GM12878 (cell line): Measurements from ENCODE around the gene KIRREL3. TPM values are rescaled to one million over a fixed set of nuclear protein-coding genes. Genes with fewer than 3 reads are reported as not detected.

Experiments
- ATAC-seq: fragments of 200-7000 bp; cut with Tn5 transposase; 3 replicates; pipeline ENCODE4 v1.9.1; 2020; ENCODE audit warnings: mild to moderate bottlenecking, moderate library complexity
- BruUV-seq: library from RNA; stranded (reverse); fragments of 400-500 nt; replicated peaks from 2 replicates; lab custom pipeline; 2021; lab: Mats Ljungman, UMichigan
- CTCF ChIA-PET: fragments of 300-600 bp; sonication (Branson Sonifier 250); formaldehyde crosslinking; extraction: SDS; loops from one replicate; lab custom pipeline; 2021; ENCODE audit warnings: inconsistent platforms; lab: Yijun Ruan, JAX
- POLR2A ChIA-PET: fragments of 350-600 bp; formaldehyde crosslinking; extraction: SDS; loops from one replicate; lab custom pipeline; 2021; ENCODE audit warnings: inconsistent platforms; lab: Charles Lee
- RAD21 ChIA-PET: fragments of 300-600 bp; sonication (Branson Sonifier 250); formaldehyde crosslinking; loops from one replicate; lab custom pipeline; 2023; ENCODE audit warnings: antibody characterized with exemption; ENCODE audit not compliant: unreplicated experiment; lab: Charles Lee
- SMC1A ChIA-PET: fragments of 300-600 bp; sonication (Branson Sonifier 250); formaldehyde crosslinking; loops from one replicate; lab custom pipeline; 2023; ENCODE audit not compliant: unreplicated experiment, uncharacterized antibody; lab: Charles Lee
- DNase-seq: peaks from one replicate; pipeline ENCODE4 v3.0.0-alpha.2; 2011; ENCODE audit warnings: low read depth, low spot score
- FAIRE-seq: peaks from 3 replicates; lab custom pipeline; 2011; peaks lifted over from hg19 to GRCh38; lab: Jason Lieb, UNC
- H2AFZ ChIP-seq: 2 replicates; pipeline ENCODE4 v1.6.0; 2011; ENCODE audit warnings: low read depth, low read length, control low read depth; ENCODE audit not compliant: control insufficient read depth
- H3K27ac ChIP-seq: 2 replicates; pipeline ENCODE4 v1.5.1; 2011; ENCODE audit warnings: control low read depth; ENCODE audit not compliant: control insufficient read depth, insufficient read depth
- H3K27me3 ChIP-seq, 2 experiments: replicated peaks in 1 of 2; 2 replicates each; pipeline versions ENCODE4 v1.6.0 to v1.6.1; 2011; ENCODE audit warnings: low read length in 1 of 2; ENCODE audit not compliant: control insufficient read depth in 2 of 2, insufficient read depth in 2 of 2
- H3K36me3 ChIP-seq, 2 experiments: 2 replicates each; pipeline ENCODE4 v1.5.1; 2011; ENCODE audit warnings: low read length in 1 of 2; ENCODE audit not compliant: control insufficient read depth in 2 of 2, insufficient read depth in 2 of 2
- H3K4me1 ChIP-seq: 2 replicates; pipeline ENCODE4 v1.6.1; 2011; ENCODE audit warnings: mild to moderate bottlenecking, low read length, moderate library complexity, mixed read lengths; ENCODE audit not compliant: control insufficient read depth, insufficient read depth
- H3K4me2 ChIP-seq: 2 replicates; pipeline ENCODE4 v1.6.0; 2011; ENCODE audit warnings: control low read depth; ENCODE audit not compliant: control insufficient read depth, insufficient read depth
- H3K4me3 ChIP-seq: fragments of 200-600 bp; sonication (generic); 2 replicates; pipeline ENCODE4 v1.5.1; 2016
- H3K79me2 ChIP-seq: 2 replicates; pipeline ENCODE4 v1.6.0; 2011; ENCODE audit warnings: low read length; ENCODE audit not compliant: control insufficient read depth, insufficient read depth
- H3K9ac ChIP-seq: 2 replicates; pipeline ENCODE4 v1.8.0; 2011; ENCODE audit warnings: low read length, control low read depth, mixed read lengths; ENCODE audit not compliant: control insufficient read depth, insufficient read depth
- H3K9me3 ChIP-seq: replicated peaks from 3 replicates; pipeline ENCODE4 v1.5.1; 2011; ENCODE audit warnings: mild to moderate bottlenecking, low read length; ENCODE audit not compliant: control insufficient read depth, insufficient read depth
- H4K20me1 ChIP-seq: 2 replicates; pipeline ENCODE4 v1.6.0; 2011; ENCODE audit not compliant: control insufficient read depth, insufficient read depth
- ATF7 ChIP-seq: fragments of 450-650 bp; IDR thresholded peaks from 2 replicates; pipeline ENCODE4 v1.6.1; 2016; ENCODE audit warnings: low read depth, mild to moderate bottlenecking
- BCL11A ChIP-seq: IDR thresholded peaks from 2 replicates; pipeline ENCODE4 v1.6.1; 2011; ENCODE audit warnings: low read depth, low read length
- CEBPB ChIP-seq, 2 experiments: fragments of 150-350 bp in 1 of 2; IDR thresholded peaks; 2 replicates each; pipeline ENCODE4 v1.6.1; 2012 to 2014; ENCODE audit warnings: low read depth in 2 of 2, low read length in 2 of 2, borderline replicate concordance in 1 of 2, inconsistent platforms in 1 of 2
- GATAD2B ChIP-seq: fragments of 450-650 bp; conservative IDR thresholded peaks from 2 replicates; pipeline ENCODE4 v1.6.1; 2017; ENCODE audit warnings: low read depth, mild to moderate bottlenecking, moderate library complexity
- HDAC2 ChIP-seq: fragments of 200-600 bp; sonication (generic); IDR thresholded peaks from 2 replicates; pipeline ENCODE4 v1.6.1; 2017
- POLR2AphosphoS2 ChIP-seq: IDR thresholded peaks from 2 replicates; pipeline ENCODE4 v1.6.1; 2011; ENCODE audit warnings: low read depth, mild to moderate bottlenecking, low read length, improper control_type of control experiment, moderate library complexity
- RB1 ChIP-seq: fragments of 450-650 bp; formaldehyde crosslinking; IDR thresholded peaks from 2 replicates; pipeline ENCODE4 v1.6.1; 2017; ENCODE audit warnings: mild to moderate bottlenecking, borderline replicate concordance
- RUNX3 ChIP-seq: IDR thresholded peaks from 2 replicates; pipeline ENCODE4 v1.6.1; 2012; ENCODE audit warnings: low read length, inconsistent platforms
- WGBS: methylation state at CpG from one replicate; pipeline ENCODE4 v1.1.6; 2016; ENCODE audit warnings: low lambda C conversion rate; ENCODE audit not compliant: insufficient replicate concordance, insufficient coverage; ENCODE audit errors: missing lambda C conversion rate; 5-methylcytosine and 5-hydroxymethylcytosine counted together
- in situ Hi-C: fragments of 300-500 bp; cut with MboI; formaldehyde crosslinking; loops from 9 replicates; pipeline ENCODE4 v1.14.3; 2018; ENCODE audit warnings: mixed read lengths
- intact Hi-C: fragments of 100-400 bp; cut with micrococcal nuclease; formaldehyde crosslinking; loops from one replicate; pipeline ENCODE4 v1.14.2; 2022; ENCODE audit not compliant: unreplicated experiment
- polyA plus RNA-seq, 11 experiments: library from polyadenylated mRNA; depleted of rRNA in 4 of 11; unstranded in 6 of 11; stranded (reverse) in 5 of 11; fragments of >200 nt; fragmentation: Nextera tagmentation in 4 of 11; fragmentation: Illumina TruSeq in 1 of 11; extraction: Ambion mirVana in 4 of 11; extraction: Trizol in 1 of 11; gene quantifications; 1 replicate in 1 of 11; 2 replicates in 10 of 11; pipeline versions ENCODE4 v1.2.1 to v1.2.3, GENCODE V29; 2011 to 2016; ENCODE audit warnings: inconsistent platforms in 2 of 11, missing spikeins in 2 of 11, low read depth in 1 of 11
- total RNA-seq, 4 experiments: library from RNA; depleted of rRNA in 3 of 4; stranded (reverse); fragments of >200 nt in 3 of 4; fragmentation: Illumina TruSeq in 1 of 4; extraction: Trizol in 1 of 4; gene quantifications; 2 replicates each; pipeline versions ENCODE4 v1.2.1 to v1.2.3, GENCODE V29; 2013 to 2021

KIRREL3 gene
- total and polyA plus RNA-seq, 10 of the 15 experiments (the other 5 are each of a cell fraction or from before 2014, with no cell fraction given) = under 0.01 TPM; not detected in 9

- in situ Hi-C loops = no loop called here
- SMC1A ChIA-PET = no interaction called here
- RAD21 ChIA-PET = no interaction called here
- no peak overlapping the region for H3K4me2 ChIP-seq
- no peak overlapping the region for H3K9ac ChIP-seq
- H3K4me3 ChIP-seq = no peak overlapping the region
- no peak overlapping the region for H3K27ac ChIP-seq
- no peaks in the 10 kb centered on the region for H3K4me1 ChIP-seq
- H3K36me3 ChIP-seq = no peaks in the 10 kb centered on the region
- POLR2A ChIA-PET = no interaction called here
- DNase-seq = no peak
- H4K20me1 ChIP-seq = no peaks in the 10 kb centered on the region
- intact Hi-C loops = no loop called here
- H3K79me2 ChIP-seq = no peaks in the 10 kb centered on the region
- no peak overlapping the region for H2AFZ ChIP-seq
- BruUV-seq = no TSS peak
- ATAC-seq = no peak
- TF ChIP-seq RUNX3 (0 out of 2 replicates have a peak, but pooled peaks have one; percentile 8), BCL11A (no peak), CEBPB (IDR thresholded peaks at IDR 0.05; ENCODE audit: borderline replicate concordance in 1 of 2, low read depth in 2 of 2, low read length in 2 of 2) (no peak), RB1 (no peak)
- no peaks in the 10 kb centered on the region for H3K9me3 ChIP-seq
- FAIRE-seq = no peak
- CTCF ChIA-PET = no interaction called here
- peaks cover 0 to 4% of the 10 kb centered on the region in 2 experiments for H3K27me3 ChIP-seq
- WGBS = 1% methylated on average over 6 of the region's 6 CpGs
Measured at GRCh38 chr11:126949066-126949891, 51.3 kb downstream of the KIRREL3 start.

- WGBS = 5% methylated on average over 1 of the region's 1 CpG
- no peak overlapping the region for H3K27ac ChIP-seq
- no peak overlapping the region for H3K4me2 ChIP-seq
- intact Hi-C loops (no loop called here), in situ Hi-C loops (no loop called here)
- H3K27me3 ChIP-seq = peaks cover 0 to 2% of the 10 kb centered on the region in 2 experiments; a peak in 3 of 4 replicates
- H2AFZ ChIP-seq = no peak overlapping the region
- H3K79me2 ChIP-seq = no peaks in the 10 kb centered on the region
- BruUV-seq = no TSS peak
- CTCF ChIA-PET = no interaction called here
- ATAC-seq (no peak), DNase-seq (no peak), FAIRE-seq (no peak)
- SMC1A ChIA-PET = no interaction called here
- RAD21 ChIA-PET = no interaction called here
- H3K4me1 ChIP-seq = no peaks in the 10 kb centered on the region
- TF ChIP-seq HDAC2 = no peak
- TF ChIP-seq ATF7 = no peak
- TF ChIP-seq POLR2AphosphoS2 = no peak
- TF ChIP-seq GATAD2B = no peak
- no peaks in the 10 kb centered on the region for H4K20me1 ChIP-seq
- H3K36me3 ChIP-seq = no peaks in the 10 kb centered on the region
- H3K9ac ChIP-seq = no peak overlapping the region
- H3K9me3 ChIP-seq = no peaks in the 10 kb centered on the region
- POLR2A ChIA-PET = no interaction called here
- H3K4me3 ChIP-seq = no peak overlapping the region
Measured at GRCh38 chr11:126948563-126948962, 52.0 kb downstream of the KIRREL3 start.
